CD4-positive, CD25-positive, alpha-beta regulatory T cell (primary cell): ENCODE measurements around the gene ATP2B1. TPM values are rescaled to one million over a fixed set of nuclear protein-coding genes. Genes with fewer than 3 reads are reported as not detected.
A peak's percentile ranks its signal among the peaks of the same experiment; 100 is the strongest.

Experiments
- ATAC-seq, 2 donors: fragments of 150-1000 bp; cut with Tn5 transposase; one replicate each; pipeline ENCODE4 v1.10.0; 2021; ENCODE audit warnings: low read depth in 2 of 2, moderate number of reproducible peaks in 2 of 2, moderate library complexity in 1 of 2
- DNase-seq, 3 donors: peaks; one replicate each; pipeline versions ENCODE4 v3.0.0 to v3.0.0-alpha.2; 2012 to 2022; ENCODE audit warnings: mixed read lengths in 1 of 3
- H3K27ac ChIP-seq: one replicate; pipeline ENCODE4 v1.7.0; 2013; ENCODE audit warnings: mild to moderate bottlenecking, low read length; ENCODE audit not compliant: insufficient read depth, poor library complexity, severe bottlenecking
- H3K27me3 ChIP-seq: one replicate; pipeline ENCODE4 v1.7.0; 2013; ENCODE audit warnings: low read length; ENCODE audit not compliant: control insufficient read depth, insufficient read depth
- H3K36me3 ChIP-seq: one replicate; pipeline ENCODE4 v1.7.0; 2013; ENCODE audit warnings: mild to moderate bottlenecking, low read length, moderate library complexity; ENCODE audit not compliant: control insufficient read depth, insufficient read depth
- H3K4me1 ChIP-seq: 2 replicates; pipeline ENCODE4 v1.7.0; 2013; ENCODE audit warnings: mild to moderate bottlenecking, low read length; ENCODE audit not compliant: insufficient read depth, control insufficient read depth, poor library complexity, severe bottlenecking
- H3K4me3 ChIP-seq: one replicate; pipeline ENCODE4 v1.7.0; 2013; ENCODE audit warnings: low read depth, mild to moderate bottlenecking, low read length, moderate library complexity
- H3K9me3 ChIP-seq, 2 experiments: 1 replicate in 1 of 2; 2 replicates in 1 of 2; pipeline ENCODE4 v1.7.0; 2013; ENCODE audit warnings: low read length in 2 of 2, mild to moderate bottlenecking in 1 of 2, moderate library complexity in 1 of 2; ENCODE audit not compliant: control insufficient read depth in 2 of 2
- H3K27ac Mint-ChIP-seq, 3 donors: one replicate each; pipeline ENCODE4 v1.8.0; 2020 to 2022; ENCODE audit warnings: mild to moderate bottlenecking in 3 of 3, mixed read lengths in 3 of 3, moderate library complexity in 2 of 3
- H3K27me3 Mint-ChIP-seq: one replicate; pipeline ENCODE4 v1.8.0; 2022; ENCODE audit warnings: mild to moderate bottlenecking, mixed read lengths
- H3K36me3 Mint-ChIP-seq: one replicate; pipeline ENCODE4 v1.8.0; 2020; ENCODE audit warnings: mixed read lengths
- H3K4me1 Mint-ChIP-seq, 4 donors: one replicate each; pipeline ENCODE4 v1.8.0; 2020 to 2022; ENCODE audit warnings: mixed read lengths in 4 of 4, mild to moderate bottlenecking in 1 of 4
- H3K4me3 Mint-ChIP-seq, 4 donors: one replicate each; pipeline ENCODE4 v1.8.0; 2020 to 2022; ENCODE audit warnings: mild to moderate bottlenecking in 4 of 4, mixed read lengths in 4 of 4, moderate library complexity in 3 of 4
- H3K9me3 Mint-ChIP-seq, 7 donors: one replicate each; pipeline ENCODE4 v1.8.0; 2020 to 2022; ENCODE audit warnings: mixed read lengths in 7 of 7, mild to moderate bottlenecking in 3 of 7, moderate library complexity in 2 of 7
- polyA plus RNA-seq, 4 donors: library from polyadenylated mRNA; unstranded; fragments of 300-500 nt; fragmentation: Illumina TruSeq; gene quantifications; one replicate each; pipeline ENCODE4 v1.2.3, GENCODE V29; 2021
- total RNA-seq: library from RNA; stranded (reverse); gene quantifications from one replicate; pipeline ENCODE4 v1.2.3, GENCODE V29; 2022

ATP2B1 gene
- total and polyA plus RNA-seq, 5 donors from 2014 or later = 51.1 to 189 (median 73.5) TPM

DNA sequence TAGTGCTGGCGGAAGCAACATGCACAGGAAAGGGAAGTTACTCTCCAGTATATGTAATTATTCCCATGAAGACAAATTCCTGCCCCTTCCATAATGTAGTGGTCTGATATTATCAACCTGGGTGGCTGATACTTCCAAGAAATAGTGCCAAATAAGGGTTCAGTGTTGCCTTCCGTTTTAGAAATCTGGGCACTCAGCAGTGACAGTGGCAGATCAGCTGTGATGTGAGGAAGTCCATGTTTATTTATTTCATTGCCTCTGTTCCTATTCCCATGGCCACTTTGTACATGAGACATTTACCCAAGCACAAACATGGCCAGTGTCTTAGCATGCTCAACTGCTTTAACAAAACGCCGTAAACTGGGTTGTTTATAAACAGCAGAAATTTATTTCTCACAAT, 162.5 kb downstream of the ATP2B1 start:
- no peaks in the 10 kb centered on the region for H3K27me3 ChIP-seq
- H3K9me3 ChIP-seq = no peaks in the 10 kb centered on the region
- H3K4me1 ChIP-seq = peaks cover 6% of the 10 kb centered on the region
- H3K4me3 Mint-ChIP-seq = no peak overlapping the region
- H3K4me3 ChIP-seq = no peak overlapping the region
- H3K27ac Mint-ChIP-seq = no peak overlapping the region
- H3K4me1 Mint-ChIP-seq = peaks cover 0 to 14% (median 6%) of the 10 kb centered on the region in 4 donors
- DNase-seq (no peak), ATAC-seq (no peak)
- H3K27me3 Mint-ChIP-seq = no peaks in the 10 kb centered on the region
- H3K36me3 ChIP-seq = no peaks in the 10 kb centered on the region
- H3K36me3 Mint-ChIP-seq = no peaks in the 10 kb centered on the region
- no peak overlapping the region for H3K27ac ChIP-seq
- H3K9me3 Mint-ChIP-seq = no peaks in the 10 kb centered on the region

DNA sequence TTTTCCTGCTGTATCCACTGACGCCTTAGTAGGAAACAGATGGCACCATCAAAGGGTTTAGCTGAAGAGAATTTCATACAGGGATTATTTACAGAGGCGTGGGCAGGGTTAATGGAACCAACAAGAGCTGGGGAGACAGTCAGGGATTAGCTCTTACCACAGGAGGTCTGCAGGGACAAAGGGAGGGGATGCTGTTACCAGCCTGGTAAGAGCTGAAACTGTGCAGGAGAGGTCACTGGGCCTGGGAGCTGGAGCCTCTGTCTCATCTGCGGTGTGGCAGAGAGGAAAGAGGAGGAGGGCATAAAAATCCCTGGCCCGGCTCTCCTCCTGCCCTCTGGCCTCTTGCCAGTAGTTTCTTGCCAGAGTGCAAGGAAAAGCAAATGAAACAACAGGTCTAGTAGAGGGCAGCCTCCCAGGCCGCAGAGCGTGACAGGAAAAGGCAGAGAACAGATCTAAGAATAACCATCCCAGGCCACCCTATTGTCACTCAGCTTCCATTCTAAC, 163.9 kb downstream of the ATP2B1 start:
- Histone ChIP-seq H3K27me3 (no peaks in the 10 kb centered on the region), H3K9me3 (no peaks in the 10 kb centered on the region), H3K27ac (no peak overlapping the region), H3K4me3 (no peak overlapping the region), H3K36me3 (no peaks in the 10 kb centered on the region), H3K4me1 (peaks cover 6% of the 10 kb centered on the region)
- H3K36me3 Mint-ChIP-seq = no peaks in the 10 kb centered on the region
- no peak overlapping the region for H3K4me3 Mint-ChIP-seq
- no peak for DNase-seq
- H3K4me1 Mint-ChIP-seq = peaks cover 0 to 14% (median 6%) of the 10 kb centered on the region in 4 donors
- H3K9me3 Mint-ChIP-seq = no peaks in the 10 kb centered on the region
- H3K27ac Mint-ChIP-seq = no peak overlapping the region
- ATAC-seq = no peak
- no peaks in the 10 kb centered on the region for H3K27me3 Mint-ChIP-seq

DNA sequence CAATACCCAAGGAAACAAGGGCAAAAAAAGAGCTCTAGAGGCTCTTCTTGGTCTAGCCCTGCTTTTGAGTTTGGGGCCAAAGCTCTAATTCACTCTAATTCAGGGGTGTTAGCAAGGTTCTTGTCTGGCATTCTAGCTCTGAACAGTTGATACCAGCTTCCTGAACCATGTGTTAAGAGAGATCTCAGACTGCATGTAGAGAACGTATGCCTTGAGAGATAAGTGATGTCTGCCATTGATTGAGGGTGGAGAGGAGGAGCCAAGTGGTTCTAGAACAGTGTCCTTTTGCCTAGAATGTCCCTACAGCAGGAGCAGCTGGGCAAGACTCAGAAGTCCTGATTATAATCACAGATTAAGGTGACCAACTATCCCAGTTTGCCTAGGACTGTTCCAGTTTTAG, 164.6 kb downstream of the ATP2B1 start:
- H3K4me3 Mint-ChIP-seq = no peak overlapping the region
- Histone ChIP-seq H3K27ac (no peak overlapping the region), H3K4me1 (peaks cover 6% of the 10 kb centered on the region), H3K4me3 (no peak overlapping the region), H3K27me3 (no peaks in the 10 kb centered on the region), H3K36me3 (no peaks in the 10 kb centered on the region), H3K9me3 (no peaks in the 10 kb centered on the region)
- H3K9me3 Mint-ChIP-seq = no peaks in the 10 kb centered on the region
- no peak for ATAC-seq
- peaks cover 0 to 14% (median 6%) of the 10 kb centered on the region in 4 donors for H3K4me1 Mint-ChIP-seq
- no peak for DNase-seq
- H3K36me3 Mint-ChIP-seq = no peaks in the 10 kb centered on the region
- no peak overlapping the region for H3K27ac Mint-ChIP-seq
- H3K27me3 Mint-ChIP-seq = no peaks in the 10 kb centered on the region

DNA sequence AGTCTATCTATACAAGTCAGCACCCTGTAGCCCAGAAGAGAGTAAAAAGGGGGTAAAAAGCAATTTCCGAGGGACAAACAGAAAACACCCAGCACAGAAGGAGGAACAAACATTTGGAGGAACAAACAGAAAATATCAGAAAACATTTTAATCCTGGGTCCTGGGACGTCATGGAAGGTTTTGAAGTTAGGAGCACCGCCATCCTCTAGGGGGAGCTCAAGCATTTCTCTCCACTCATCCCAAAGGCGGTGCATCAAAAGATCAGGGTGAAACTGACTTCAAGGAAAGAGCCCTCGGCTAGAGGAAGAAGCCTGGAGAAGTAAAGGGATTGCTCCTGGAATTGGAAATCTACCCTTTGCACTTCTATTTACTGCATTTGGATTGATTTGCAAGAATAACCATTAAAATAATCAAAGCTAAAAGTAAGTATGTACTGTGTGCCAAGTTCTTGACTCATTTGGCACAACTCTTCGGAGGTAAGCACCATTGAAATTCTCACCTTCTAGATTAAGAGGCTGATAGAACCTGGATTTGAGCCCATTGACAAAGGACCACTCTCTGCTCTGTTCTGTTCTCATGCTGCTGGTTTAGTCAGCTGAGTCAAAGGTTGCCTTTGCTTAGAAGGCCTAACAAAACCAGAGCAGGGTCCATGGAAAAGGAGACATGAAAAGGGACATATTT, 165.6 kb downstream of the ATP2B1 start:
- Mint-ChIP-seq H3K27me3 (no peaks in the 10 kb centered on the region), H3K4me1 (peaks cover 0 to 14% (median 6%) of the 10 kb centered on the region in 4 donors), H3K9me3 (no peaks in the 10 kb centered on the region), H3K4me3 (no peak overlapping the region), H3K27ac (peak overlapping the region in 1 of 3 donors; percentile 83), H3K36me3 (no peaks in the 10 kb centered on the region)
- H3K36me3 ChIP-seq = no peaks in the 10 kb centered on the region
- ATAC-seq = peak; percentile 73 to 81
- H3K27me3 ChIP-seq = no peaks in the 10 kb centered on the region
- peaks cover 6% of the 10 kb centered on the region for H3K4me1 ChIP-seq
- H3K27ac ChIP-seq = no peak overlapping the region
- no peak overlapping the region for H3K4me3 ChIP-seq
- H3K9me3 ChIP-seq = no peaks in the 10 kb centered on the region
- peak; percentile 40 to 80 (median 73) for DNase-seq

DNA sequence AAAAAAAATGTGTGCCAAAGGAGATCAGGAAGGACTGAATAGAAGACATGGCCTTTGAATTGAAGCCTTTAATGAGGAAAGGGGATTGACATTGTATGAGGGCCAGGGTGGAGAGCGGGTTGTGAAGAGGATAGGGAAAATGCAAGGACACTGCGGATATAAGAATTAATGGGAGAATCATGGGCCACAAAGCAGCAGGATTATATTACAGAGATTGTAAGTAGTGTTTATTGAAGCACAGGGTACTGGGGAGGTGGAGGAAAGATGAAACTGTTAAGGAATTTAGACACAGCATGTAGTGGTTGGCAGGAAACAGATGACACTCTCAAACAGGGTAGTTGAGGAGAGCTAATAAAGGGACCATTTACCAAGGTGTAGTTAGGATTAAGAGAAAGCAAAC, 166.4 kb downstream of the ATP2B1 start:
- ATAC-seq (no peak), DNase-seq (no peak)
- Mint-ChIP-seq H3K4me3 (no peak overlapping the region), H3K27ac (peak overlapping the region in 1 of 3 donors; percentile 16), H3K4me1 (peaks cover 0 to 14% (median 6%) of the 10 kb centered on the region in 4 donors), H3K9me3 (no peaks in the 10 kb centered on the region), H3K27me3 (no peaks in the 10 kb centered on the region), H3K36me3 (no peaks in the 10 kb centered on the region)
- Histone ChIP-seq H3K27ac (no peak overlapping the region), H3K4me3 (no peak overlapping the region), H3K27me3 (no peaks in the 10 kb centered on the region), H3K9me3 (no peaks in the 10 kb centered on the region), H3K36me3 (no peaks in the 10 kb centered on the region), H3K4me1 (peaks cover 6% of the 10 kb centered on the region)

DNA sequence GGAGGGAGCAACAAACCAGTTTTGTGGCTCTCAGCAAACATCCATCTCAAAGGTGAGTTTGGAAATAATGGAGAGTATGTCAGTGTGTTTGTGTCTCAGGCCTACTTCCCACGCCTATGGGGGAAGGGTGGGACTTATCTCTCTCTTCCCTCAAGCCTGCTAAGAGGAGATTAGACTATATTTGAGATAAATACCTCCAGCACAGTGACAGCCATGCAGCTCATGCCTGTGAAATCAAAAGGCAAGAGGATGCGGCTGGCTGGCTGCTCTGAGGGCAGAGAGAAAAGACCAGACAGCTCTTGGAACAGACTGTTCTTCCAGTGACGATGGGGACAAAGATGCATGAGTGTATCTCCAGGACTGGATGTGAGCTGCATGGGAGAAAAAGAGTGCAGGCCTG, 168.1 kb downstream of the ATP2B1 start:
- Mint-ChIP-seq H3K4me1 (peaks cover 0 to 14% (median 6%) of the 10 kb centered on the region in 4 donors), H3K27me3 (no peaks in the 10 kb centered on the region), H3K4me3 (no peak overlapping the region), H3K9me3 (no peaks in the 10 kb centered on the region), H3K27ac (peak overlapping the region in 2 of 3 donors; percentile 33 to 78), H3K36me3 (no peaks in the 10 kb centered on the region)
- no peaks in the 10 kb centered on the region for H3K9me3 ChIP-seq
- no peak overlapping the region for H3K27ac ChIP-seq
- H3K36me3 ChIP-seq = no peaks in the 10 kb centered on the region
- H3K4me3 ChIP-seq = no peak overlapping the region
- H3K27me3 ChIP-seq = no peaks in the 10 kb centered on the region
- ATAC-seq = no peak
- DNase-seq = no peak
- peaks cover 6% of the 10 kb centered on the region for H3K4me1 ChIP-seq

DNA sequence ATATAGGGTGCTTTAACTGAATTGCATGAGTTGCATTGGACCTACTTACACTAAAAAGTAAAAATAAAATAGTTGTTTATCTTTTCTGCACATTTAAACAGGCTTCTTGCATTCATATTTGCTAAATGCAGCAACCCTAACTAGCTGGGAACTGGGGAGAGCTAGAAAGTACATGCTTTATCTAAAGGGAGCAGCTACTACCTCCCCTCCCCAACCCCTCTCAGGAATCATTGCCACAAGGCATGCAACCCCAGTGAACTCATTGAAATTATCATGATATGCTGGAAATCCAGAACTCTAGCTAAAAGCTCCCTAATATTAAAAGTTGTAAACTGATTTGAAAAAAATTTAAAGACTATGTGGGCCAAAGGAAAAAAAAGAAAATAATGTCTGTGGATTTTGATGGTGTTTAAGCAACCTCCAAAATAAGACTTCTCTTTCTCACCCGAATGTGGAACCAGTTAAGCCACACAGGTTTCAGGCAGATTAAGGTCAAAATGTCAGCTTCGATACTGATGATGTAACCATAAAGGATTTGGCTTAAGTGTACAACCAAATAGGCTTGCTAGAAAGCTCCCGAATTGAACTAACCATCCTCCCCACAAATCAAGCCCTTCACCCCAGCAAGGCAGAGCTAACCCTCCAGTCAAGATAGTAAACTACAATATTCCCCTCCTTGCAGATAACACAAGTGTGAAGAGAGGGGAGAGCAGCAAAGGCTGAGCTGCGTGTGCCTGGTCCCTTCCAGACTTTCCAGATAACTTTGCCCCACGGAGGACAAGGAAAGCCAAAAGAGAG, 169.0 kb downstream of the ATP2B1 start:
- Mint-ChIP-seq H3K27ac (peak overlapping the region in 1 of 3 donors; percentile 33), H3K27me3 (no peaks in the 10 kb centered on the region), H3K9me3 (no peaks in the 10 kb centered on the region), H3K4me1 (peaks cover 0 to 14% (median 5%) of the 10 kb centered on the region in 4 donors), H3K4me3 (no peak overlapping the region), H3K36me3 (no peaks in the 10 kb centered on the region)
- H3K27me3 ChIP-seq = no peaks in the 10 kb centered on the region
- no peak overlapping the region for H3K4me3 ChIP-seq
- H3K27ac ChIP-seq = no peak overlapping the region
- ATAC-seq = no peak
- no peaks in the 10 kb centered on the region for H3K9me3 ChIP-seq
- DNase-seq = no peak
- H3K36me3 ChIP-seq = no peaks in the 10 kb centered on the region
- peaks cover 6% of the 10 kb centered on the region for H3K4me1 ChIP-seq
